NCI-H2227 (cell line): ENCODE data around the gene LOXL1.
"Not testable (repeated sequence)": the region's sequence is repeated elsewhere in the genome, so short reads cannot be mapped to it uniquely, and the experiment has no call there.

Experiments used
- DNase-seq: peaks from one replicate; lab custom pipeline; 2025; ENCODE audit not compliant: unreplicated experiment; lab: John Stamatoyannopoulos, UW

Gene LOXL1

DNA sequence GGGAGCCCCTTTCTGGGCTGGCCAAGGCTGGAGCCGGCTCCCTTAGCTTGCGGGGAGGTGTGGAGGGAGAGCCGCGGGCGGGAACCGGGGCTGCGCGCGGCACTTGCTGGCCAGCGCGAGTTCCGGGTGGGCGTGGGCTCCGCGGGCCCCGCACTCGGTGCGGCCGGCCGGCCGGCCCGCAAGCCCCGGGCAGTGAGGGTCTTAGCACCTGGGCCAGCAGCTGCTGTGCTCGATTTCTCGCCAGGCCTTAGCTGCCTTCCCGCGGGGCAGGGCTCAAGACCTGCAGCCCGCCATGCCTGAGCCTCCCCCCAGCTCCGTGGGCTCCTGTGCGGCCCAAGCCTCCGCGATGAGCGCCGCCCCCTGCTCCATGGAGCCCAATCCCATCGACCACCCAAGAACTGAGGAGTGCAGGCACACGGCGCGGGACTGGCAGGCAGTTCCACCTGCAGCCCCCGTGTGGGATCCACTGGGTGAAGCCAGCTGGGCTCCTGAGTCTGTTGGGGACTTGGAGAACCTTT is 47.5 kb downstream of the LOXL1 start:
- not testable (repeated sequence) for DNase-seq

DNA sequence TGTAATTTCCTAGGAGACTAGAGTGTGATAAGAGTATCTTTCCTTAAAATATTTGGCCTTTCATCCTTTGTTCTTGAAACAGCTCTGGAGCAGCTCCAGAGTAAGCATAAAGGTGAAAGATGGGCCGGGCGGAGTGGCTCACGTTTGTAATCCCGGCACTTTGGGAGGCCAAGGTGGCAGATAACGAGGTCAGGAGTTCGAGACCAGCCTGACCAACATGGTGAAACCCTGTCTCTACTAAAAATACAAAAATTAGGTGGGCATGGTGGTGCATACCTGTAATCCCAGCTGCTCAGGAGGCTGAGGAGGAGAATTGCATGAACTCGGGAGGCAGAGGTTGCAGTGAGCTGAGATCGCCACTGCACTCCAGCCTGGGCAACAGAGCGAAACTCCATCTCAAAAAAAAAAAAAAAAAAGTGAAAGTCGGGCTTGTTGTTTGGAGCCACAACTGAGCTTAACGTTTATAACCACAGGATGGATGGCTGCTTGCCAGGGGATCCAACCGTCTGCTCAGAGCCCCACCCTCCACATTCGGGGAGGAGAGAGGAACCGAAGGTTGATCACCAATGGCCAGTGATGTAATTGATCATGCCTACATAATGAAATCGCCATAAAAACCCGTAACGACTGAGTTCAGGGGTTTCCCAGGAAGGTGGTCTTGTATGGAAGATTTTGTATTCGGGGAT is 49.3 kb downstream of the LOXL1 start:
- not testable (repeated sequence) for DNase-seq

DNA sequence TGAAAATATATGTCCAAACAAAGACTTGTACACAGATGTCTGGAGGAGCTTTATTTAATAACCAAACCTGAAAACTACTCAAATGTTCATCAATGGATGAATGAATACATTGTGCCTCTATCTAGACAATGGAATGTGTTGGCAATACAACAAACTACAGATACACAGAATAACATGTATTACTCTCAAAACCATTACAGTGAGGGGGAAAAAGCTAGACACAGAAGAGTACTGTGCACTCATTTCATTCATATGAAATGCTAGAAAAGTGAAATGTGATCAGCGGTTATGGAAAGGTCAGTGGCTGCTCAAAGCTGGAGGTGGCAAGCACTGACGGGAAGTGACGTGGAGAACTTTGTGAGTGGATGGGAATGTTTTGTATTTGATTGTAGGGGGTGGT is 52.6 kb downstream of the LOXL1 start:
- no peak for DNase-seq

DNA sequence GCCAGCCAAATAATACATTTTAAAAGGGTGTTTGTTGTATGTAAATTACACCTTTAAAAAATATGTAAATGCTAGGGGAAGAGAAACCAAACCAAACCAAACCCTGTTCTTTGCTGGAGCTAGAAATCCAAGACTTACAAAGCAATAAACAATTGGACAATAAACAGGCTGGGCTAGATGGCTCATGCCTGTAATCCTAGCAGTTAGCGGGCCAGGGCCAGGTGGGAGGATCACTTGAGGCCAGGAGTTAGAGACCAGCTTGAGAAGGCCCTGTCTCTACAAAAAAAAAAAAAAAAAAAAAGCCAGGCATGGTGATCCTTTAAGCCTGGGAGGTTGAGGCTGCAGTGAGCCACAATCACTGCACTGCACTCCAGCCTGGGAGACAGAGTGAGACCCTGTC is 53.4 kb downstream of the LOXL1 start:
- DNase-seq, result no peak

DNA sequence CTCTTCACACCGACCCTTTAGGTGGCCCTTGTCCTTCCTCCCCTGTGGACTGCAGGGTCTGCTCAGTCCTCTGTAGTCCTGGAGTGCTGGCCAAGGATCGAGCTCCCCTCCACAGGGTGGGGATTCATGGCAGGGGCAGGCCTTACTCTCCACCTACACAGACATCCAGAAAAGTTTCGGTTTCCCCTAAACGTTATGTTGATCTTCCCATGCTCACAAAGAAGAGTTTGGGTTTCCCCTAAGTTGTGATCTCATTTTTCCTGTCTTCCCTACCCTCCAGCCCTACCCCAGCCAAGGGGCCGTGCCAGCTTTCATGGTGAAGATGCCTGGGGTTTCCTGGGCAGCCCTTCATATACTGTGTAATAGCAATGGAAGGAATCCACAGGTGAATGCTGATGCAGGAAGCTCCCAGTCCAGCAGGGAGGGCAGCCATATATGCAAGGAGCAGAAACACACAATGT is 55.5 kb downstream of the LOXL1 start:
- no peak for DNase-seq

DNA sequence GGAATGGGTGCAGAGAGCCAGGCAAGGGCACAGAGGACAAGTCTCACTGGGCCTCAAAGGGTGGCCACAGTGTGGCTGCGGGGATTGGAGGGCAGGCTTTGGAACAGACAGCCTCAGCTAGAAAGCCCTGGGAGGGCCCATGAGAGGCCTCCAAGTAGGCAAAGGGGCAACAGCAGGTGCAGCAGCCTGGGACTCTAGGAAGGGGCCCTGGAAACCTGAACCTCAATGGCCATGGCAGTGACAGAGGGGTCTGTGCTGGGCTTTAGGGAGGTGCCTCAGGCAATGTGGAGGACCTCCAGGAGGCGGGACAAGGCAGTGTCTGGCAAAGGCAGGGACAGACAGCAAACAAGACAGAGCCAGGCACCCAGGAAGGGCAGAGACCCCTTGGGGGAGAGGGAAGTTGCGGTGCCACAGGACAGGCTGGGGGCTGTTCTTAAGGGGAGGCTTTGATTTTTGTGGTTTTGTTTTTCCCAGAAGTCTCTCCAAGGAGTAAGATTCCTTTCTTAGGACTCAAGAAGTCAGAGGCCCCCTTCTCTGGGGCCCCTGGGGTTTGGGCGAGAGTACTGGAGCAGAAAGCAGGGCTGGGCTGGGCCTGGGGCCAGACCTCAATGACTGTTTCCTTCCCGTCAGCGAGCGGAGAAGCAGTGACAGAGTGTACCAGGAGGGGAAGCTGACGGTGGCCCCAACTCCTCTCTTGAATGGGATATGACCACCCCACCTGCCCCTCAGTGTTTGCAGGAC is 56.1 kb downstream of the LOXL1 start:
- DNase-seq, result no peak

DNA sequence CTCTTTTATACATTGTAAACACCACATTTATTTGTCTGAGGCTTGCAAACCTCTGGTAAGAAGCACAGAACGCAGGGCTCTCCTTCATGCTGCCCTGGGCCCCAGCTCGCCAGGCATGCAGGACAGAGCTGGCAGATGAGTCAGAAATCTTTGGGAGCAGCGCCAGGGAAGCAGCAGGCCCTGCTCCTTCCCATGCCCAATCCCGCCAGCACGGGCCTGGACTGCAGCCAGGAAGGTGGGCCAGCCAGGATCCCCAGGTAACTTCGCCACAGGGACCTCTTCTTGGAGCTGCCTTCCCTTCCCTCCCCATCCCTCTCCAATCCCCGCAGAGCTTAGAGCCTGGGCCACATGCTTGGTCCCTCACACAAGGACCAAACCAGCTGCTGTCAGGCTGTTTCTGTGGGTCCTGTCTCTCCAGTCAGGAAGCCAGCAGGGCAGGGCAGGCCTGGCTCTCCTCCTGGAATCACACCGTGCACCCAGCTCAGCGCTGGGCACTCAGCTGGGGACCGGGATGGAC is 57.0 kb downstream of the LOXL1 start:
- DNase-seq, result no peak

DNA sequence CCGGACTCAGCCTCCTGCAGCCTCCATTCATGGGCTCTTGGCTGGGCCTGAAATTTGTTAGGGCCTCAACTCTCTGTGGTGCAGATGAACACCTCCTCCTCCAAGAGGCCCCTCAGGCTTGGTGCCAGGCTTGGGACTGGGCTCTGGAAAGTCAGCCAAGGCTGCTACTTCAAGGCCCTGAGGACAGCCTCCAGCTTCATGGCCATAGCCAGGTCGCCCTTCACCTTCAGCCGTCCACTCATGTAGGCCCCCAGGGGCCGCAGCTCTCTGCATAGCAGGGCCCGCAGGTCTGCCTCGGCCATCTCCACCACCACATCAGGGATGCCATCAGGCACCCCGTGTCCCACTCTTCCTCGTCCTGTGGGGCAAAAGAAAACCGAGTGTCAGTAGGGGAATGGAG is 57.5 kb downstream of the LOXL1 start:
- DNase-seq, result no peak

DNA sequence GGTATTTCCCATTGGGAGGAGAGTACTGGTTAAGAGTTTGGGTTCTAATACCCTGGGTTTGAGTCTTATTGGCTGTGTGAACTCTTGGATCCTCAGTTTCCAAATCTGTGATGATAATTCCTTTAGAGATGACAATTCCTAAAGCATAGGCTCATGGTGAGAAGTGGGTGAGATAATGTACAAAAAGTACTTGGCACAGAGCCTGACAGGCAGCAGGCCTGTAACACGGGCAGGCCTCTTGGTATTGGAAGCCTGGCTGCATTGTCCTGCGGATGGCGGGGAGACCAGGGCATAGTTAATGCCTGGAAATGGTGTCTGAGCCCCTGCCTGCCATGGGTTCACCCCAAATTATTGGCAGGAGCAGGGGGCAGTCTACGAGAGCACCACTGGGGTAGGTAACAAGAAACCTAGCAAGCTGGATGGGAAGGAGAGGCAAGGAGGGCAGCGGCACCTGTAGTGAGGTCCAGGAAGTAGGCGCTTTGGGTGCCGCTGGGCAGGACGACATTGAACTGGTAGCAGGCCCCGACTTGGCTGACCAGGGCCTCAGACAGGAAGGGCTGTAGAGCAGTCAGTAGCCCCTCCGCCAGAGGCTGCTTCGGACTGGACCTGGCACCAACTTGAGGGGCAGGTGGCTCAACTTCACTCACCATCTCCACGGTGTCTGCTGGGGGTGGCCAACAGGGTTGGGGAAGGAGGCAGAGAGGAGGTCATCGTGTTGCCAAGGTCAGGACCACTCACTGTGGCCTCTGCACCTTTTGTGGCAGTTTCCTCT is 58.1 kb downstream of the LOXL1 start:
- no peak for DNase-seq

DNA sequence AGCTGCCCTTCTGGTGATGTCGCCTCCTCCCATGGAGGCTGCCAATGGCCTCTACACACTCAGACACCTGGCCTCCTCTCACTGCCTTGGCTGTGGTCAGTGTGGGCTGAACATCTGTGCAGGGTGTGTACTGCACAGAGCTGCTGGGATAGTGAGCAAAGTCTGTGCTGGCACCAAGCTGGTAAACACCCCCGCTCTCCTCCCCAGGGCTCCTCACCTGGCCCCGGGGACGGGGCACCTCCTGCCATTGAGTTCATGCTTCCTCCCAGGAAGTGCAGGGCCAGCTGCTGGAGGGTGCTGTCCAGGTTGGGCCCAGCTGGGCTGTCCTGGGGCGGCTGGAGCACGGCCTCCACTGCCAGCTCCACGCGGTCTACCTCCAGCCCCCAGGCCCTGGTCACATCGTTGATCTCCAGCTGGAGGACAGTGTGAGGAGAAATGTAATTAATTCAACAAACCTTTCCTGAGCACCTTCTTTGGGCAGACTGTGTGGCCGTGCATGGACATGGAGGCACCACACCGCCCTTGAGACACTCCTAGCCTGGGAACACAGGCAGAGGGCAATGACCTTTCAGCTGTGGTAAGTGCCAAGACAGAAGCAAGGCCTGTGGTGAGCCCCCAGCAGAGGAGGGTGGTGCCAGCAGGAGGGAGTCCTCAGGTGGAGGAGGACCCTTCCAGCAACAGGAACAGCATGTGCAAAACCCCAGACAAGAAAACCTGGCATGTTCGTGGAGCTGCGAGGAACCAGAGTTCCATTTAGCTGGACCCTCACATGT is 59.0 kb downstream of the LOXL1 start:
- DNase-seq, result no peak

DNA sequence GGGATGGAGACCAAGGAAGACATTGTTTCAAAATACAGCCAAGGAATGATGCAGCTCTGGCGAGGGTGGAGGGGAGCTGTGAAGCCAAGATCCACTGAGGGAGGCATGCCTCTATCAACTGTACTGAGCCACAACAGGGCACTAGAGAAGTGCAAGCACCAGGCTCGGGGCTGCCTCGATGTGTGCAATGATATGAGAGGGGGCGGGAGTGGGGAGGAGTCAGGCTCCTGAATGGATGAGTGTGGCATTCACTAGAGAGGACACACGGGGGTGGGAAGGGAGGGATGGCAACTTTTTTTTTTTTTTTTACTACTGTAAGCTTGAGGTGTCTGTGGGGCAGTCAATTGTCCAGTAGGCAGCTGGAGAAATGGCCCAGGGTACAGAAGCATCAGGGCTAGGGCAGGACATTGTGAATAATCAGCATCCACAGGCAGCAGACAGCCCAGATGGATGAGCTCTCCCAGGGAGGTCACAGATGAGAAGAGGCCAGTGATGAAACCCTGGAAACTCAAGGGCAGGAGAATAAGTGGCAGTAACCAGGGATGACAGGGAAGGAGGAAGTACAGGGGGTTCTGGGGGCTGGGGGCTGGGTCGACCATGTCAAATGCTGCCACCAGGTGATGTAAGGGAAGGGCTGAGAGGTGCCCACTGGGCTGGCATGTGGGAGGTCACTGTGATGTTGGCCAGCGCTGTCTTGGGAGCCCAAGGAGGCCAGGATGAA is 60.0 kb downstream of the LOXL1 start:
- no peak for DNase-seq

DNA sequence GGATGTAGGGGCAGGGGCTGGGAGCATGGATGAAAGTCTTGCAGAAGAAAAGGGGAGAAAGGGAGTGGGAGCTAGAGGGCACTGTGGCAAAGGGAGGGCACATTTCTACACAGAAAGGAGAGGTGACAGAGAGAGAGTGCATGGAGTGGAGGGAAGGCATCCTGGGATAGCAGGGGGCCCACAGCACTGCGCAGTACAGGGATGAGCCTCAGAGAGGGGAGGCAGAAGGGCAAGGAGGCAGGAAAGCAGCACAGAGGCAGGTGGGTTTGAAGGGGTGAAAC is 60.5 kb downstream of the LOXL1 start:
- DNase-seq, result no peak

DNA sequence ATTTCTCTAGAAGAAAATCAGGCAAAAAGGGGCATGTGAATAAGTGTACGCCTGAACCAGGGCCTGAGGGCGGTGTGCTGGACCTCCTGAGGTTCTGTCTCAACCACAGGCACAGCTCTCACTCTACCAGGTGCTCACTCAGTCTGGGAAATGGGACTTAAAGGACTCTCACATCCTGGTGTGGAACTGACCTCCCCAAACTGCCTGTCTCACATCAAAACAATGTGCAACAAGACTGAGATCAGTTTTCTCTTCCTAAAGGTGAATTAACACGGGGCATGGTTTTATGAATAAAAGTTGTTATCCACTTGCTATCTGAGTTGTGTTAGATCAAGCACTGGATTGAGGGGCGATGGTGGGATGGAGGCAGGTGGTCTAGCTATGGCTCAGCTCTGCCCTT is 61.0 kb downstream of the LOXL1 start:
- DNase-seq, result no peak

DNA sequence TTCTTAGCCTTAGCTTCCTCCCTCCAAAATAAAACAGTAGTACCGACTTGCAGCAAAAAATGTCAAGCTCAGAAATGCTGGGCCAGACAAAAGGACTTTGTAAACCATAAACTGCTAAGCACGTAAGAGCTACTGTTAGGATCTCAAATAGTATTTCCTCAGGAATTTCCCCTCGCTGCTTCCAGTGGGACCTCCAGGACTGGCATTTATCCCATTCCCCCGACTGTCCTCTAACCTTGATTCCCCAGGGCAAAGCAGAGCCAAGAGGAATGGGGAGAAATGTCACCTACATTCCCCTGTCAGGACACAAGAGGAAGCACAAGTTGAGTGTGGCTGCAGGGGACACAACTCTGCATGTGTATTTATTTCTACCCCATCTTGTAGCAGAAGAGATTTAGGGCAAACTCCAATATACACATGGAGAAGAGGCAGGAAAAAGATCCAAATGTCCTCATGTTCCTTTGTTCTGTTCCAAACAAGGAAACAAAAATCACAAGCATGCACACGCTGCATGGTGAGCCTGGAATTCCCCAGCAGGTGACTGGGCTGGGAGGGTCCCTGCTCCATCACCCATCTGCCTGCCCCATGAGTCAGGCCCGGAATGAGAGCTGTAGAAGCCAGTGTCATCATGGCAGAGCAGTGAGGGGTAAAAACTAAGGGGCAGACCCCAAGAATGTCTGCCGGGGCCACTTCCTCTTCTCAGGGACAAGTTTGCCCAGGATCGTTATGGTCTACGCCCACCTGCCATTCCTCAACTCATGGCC is 61.6 kb downstream of the LOXL1 start:
- no peak for DNase-seq

DNA sequence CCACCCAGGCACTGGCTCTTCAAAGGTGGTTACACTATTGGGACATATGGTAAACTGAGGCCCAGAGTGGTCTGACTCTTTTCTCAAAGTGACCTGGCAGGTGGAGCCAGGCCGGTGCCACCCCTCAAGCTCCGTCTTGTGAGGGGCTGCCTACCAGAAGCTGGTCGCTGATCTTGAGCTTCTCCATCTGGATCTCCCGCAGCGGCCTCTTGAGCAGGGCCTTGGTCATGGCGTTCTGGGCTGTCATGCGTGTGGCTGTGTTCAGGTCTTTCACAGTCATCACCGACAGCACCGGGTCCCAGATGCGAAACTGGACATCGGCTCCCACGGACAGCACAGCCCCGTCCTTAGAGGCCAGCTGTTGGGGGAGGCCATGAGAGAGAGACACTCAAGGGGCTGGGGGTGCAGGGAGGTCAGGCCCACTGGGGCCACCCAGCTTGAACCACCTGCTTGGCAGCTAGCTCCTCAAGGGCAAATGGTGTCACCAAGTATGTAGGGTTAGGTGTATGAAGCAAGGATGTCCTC is 62.2 kb downstream of the LOXL1 start:
- DNase-seq, result no peak

DNA sequence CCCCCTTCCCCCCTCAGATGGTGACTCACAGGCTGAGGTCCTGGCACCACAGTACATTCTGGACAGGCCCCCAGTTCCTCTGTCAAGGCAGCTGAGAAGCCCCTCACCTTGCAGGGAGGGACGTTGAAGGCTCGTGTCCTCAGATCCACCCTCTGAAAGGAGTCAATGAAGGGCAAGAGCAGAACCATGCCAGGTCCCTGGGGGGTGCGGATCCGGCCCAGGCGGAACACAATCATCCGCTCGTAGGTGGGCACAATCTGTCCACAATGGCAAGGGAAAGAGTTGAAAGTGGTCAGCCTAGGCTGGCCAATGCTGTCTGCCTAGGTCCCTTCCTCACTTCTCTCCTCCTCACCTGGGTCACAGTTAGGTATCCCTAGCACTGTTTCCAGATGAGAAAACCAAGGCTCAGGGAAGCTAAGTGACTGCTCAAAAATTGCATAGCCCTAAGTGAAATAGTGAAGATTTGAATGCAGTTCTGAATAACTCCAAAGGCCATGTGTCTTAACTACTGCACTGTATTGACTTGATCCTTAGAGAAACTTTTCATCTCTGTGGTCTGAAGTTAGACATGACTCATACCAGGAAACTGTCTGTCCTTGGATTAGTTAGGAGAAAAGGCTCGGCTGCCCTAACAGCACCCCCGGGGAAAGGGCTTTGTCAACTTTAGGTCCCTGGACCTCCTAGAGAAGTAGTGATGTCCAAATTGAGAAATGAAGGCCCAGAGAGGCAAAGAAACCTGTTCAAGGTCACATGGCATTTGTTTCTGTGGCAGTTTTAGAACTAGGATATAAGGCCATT is 62.9 kb downstream of the LOXL1 start:
- DNase-seq, result no peak

DNA sequence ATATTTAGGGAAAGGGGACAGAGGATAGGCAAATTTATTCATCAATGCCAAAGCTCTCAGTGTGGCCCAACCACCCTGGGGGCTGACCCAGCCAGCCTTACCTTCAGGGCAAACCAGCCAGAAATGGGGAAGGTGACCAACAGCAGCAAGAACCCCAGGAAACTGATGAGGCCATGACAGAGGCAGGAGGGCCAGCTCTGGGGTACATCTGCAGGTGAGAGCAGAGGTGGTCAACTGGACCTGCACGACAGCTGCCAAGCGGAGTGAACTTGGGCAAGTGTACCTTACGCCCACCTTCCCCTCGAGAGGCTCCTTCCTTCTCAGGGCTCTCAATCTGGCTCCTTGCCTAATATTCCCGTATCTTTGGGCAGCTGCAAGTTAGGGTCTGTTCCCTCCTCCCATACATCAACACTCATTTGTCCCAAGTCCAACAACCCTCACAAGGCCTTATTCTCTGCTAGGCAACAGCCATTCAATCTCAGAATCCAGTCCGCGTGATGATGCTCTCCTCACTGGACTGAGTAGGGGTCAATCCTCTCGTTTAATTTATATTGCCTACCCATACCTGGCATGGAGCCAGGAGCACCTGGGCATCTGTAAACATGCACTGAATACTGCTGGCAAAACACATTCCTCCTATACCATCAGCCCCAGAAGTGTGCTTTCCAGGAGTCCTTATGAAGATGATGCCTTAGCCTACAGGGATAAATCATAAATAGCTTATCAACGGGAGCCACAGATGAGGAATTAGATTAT is 64.2 kb downstream of the LOXL1 start:
- DNase-seq, result no peak

DNA sequence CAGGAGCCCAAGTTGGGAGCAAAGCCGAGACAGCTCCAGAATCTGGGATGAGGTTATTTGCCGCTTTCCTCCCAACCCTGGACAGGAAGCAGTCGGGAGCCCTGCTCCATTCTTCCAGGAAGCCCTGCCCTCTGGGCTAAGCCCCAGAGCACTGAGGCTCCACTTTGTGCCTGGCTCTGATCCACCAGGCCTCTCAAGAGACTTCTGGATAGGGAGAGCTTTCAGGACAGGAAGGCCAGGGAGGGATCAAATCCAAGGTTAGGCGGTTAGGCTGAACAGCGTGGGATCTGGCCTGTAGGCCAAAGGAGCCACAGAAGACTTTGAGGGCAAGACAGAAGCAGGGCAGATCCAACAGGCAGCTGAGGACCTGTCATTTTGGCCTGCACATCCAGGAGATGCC is 65.0 kb downstream of the LOXL1 start:
- no peak for DNase-seq
